Measurements from ENCODE around the gene MAP3K10.

Gene MAP3K10

DNA sequence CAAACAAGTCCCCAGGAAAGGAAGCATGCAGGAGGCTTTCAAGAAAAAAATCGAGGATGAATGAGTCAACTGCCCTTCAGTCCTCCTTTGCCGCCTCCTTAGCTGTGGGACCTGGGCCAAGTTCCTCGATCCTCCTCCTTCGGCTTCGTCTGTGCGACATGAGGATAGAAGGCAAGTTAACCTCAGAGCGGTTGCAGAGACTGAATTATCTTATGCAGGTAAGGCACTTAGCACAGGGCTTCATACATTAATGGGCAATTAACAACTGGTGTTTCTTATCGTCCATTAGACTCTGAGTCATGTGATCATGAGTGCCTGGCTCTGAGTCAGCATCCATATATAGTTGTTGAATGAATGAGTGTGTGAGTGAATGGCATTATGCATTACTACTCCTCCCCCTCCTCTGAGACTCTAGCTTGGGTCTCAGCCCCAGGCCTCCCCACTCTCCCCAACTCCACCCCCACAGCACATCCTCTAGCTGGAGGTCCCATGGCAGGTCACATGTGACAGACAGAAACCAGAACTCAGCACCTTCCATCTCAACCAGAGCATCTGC lies 28.6 kb downstream of the MAP3K10 start:
- TF ChIP-seq, protein P1, sequence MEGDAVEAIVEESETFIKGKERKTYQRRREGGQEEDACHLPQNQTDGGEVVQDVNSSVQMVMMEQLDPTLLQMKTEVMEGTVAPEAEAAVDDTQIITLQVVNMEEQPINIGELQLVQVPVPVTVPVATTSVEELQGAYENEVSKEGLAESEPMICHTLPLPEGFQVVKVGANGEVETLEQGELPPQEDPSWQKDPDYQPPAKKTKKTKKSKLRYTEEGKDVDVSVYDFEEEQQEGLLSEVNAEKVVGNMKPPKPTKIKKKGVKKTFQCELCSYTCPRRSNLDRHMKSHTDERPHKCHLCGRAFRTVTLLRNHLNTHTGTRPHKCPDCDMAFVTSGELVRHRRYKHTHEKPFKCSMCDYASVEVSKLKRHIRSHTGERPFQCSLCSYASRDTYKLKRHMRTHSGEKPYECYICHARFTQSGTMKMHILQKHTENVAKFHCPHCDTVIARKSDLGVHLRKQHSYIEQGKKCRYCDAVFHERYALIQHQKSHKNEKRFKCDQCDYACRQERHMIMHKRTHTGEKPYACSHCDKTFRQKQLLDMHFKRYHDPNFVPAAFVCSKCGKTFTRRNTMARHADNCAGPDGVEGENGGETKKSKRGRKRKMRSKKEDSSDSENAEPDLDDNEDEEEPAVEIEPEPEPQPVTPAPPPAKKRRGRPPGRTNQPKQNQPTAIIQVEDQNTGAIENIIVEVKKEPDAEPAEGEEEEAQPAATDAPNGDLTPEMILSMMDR (IDR thresholded peaks at IDR 0.05; ENCODE audit: unreplicated experiment in 3 of 3), result no peak
- peaks cover 8% of the 10 kb centered on the region for H3K36me3 Mint-ChIP-seq (ENCODE audit: low read depth)
- H3K4me1 Mint-ChIP-seq, result peaks cover 13% of the 10 kb centered on the region
- H3K4me3 Mint-ChIP-seq, result no peak overlapping the region
- no peak overlapping the region for H3K27ac Mint-ChIP-seq
- H3K9me3 Mint-ChIP-seq, result peaks cover 3% of the 10 kb centered on the region
- H3K27me3 Mint-ChIP-seq (ENCODE audit: low read depth), result peaks cover 78% of the 10 kb centered on the region

DNA sequence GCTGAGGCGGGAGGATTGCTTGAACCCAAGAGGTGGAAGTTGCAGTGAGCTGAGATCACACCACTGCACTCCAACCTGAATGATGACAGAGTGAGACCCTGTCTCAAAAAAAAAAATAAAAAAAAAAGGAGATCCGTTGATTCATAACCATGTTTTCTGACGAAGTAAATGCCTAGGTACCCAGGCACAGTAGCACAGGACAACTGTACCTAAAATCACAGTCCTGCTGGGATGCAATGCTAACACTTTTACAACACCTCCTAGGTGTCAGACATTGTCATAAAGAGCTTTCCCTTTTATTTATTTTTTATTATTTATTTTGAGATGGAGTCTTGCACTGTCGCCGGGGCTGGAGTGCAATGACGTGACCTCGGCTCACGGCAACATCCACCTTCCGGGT lies 29.4 kb downstream of the MAP3K10 start:
- Mint-ChIP-seq H3K4me1 (peaks cover 13% of the 10 kb centered on the region), H3K27me3 (ENCODE audit: low read depth) (peaks cover 83% of the 10 kb centered on the region), H3K9me3 (peaks cover 3% of the 10 kb centered on the region), H3K36me3 (ENCODE audit: low read depth) (peaks cover 8% of the 10 kb centered on the region), H3K4me3 (no peak overlapping the region), H3K27ac (no peak overlapping the region)
- TF ChIP-seq, protein P1 (IDR thresholded peaks at IDR 0.05; ENCODE audit: unreplicated experiment in 3 of 3), result no peak

DNA sequence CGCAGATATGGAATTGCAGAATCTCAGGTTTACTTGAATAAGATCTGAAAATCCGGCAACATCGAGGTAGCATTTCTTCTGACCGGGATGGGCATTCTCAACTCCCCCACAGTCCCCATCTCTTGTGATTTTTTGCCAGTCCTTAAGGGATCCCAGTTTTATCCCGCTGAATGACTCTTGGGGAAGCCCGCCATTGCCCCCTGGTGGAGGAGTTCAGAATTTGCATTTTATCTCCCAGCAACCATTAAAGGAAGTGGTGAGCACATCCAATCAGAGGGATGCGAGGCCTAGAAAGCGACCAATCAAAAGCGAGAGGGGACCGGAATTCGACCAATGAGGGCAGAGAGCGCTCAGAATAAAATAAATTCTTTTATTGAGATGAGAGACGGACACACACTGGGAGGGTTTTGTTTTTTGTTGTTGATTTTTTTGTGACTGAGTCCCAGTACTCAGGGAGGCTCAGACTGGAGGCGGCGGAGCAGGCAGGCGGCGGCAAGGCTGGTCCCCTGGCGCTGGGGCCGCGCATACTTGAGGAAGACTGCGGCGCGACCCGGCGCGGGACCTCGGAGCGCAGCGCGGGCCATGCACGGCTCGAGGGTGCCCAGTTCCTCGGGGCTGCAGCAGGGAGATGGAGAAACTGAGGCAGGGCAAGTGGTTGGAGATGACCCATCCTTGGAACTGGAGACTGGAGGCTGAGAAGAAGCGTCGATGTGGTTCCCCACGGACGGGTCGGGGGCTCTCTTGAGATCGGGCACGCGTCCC lies 30.8 kb downstream of the MAP3K10 start:
- Mint-ChIP-seq H3K36me3 (ENCODE audit: low read depth) (peaks cover 4% of the 10 kb centered on the region), H3K4me3 (peak overlapping the region in 1 of 3 experiments; percentile 19), H3K27ac (peak overlapping the region in 1 of 3 experiments; percentile 18), H3K4me1 (peaks cover 5% of the 10 kb centered on the region), H3K27me3 (ENCODE audit: low read depth) (peaks cover 73% of the 10 kb centered on the region), H3K9me3 (peaks cover 3% of the 10 kb centered on the region)
- TF ChIP-seq, protein P1 (IDR thresholded peaks at IDR 0.05; ENCODE audit: unreplicated experiment in 3 of 3), result peak; percentile 77 to 80 (median 78)

DNA sequence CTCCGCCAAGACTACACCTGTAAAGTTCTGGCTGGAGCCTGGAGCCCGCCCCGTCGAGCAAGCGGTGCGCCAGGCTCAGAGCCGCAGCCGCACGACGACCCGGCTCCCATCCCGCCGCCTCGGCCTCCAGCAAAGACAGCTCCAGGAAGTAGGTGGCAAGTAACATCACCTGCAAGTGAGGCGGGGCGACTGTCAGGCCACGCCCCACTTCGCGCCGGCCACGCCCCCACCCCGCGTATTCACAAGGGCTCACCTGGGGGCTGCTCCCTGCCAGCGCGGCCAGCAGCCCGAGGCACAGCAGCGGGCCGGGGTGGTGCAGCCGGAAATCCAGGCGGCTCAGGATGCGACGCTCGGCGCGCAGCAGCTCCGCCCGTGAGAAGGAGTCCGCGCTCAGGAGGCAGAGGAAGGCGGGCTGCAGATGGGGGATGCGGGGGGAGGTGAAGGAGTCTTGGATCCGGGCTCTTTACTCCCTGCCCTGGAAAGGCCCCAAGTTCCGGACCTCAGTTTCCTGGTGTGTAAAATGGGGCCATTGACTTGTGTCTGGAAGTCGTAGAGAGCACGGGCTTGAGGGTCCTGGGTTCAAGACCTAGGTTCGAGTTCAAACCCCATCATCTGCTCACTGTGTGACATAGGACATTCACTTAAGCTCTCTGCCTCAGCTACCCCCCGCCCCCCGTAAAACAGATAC lies 32.1 kb downstream of the MAP3K10 start:
- H3K4me3 Mint-ChIP-seq, result no peak overlapping the region
- H3K27me3 Mint-ChIP-seq (ENCODE audit: low read depth), result peaks cover 63% of the 10 kb centered on the region

DNA sequence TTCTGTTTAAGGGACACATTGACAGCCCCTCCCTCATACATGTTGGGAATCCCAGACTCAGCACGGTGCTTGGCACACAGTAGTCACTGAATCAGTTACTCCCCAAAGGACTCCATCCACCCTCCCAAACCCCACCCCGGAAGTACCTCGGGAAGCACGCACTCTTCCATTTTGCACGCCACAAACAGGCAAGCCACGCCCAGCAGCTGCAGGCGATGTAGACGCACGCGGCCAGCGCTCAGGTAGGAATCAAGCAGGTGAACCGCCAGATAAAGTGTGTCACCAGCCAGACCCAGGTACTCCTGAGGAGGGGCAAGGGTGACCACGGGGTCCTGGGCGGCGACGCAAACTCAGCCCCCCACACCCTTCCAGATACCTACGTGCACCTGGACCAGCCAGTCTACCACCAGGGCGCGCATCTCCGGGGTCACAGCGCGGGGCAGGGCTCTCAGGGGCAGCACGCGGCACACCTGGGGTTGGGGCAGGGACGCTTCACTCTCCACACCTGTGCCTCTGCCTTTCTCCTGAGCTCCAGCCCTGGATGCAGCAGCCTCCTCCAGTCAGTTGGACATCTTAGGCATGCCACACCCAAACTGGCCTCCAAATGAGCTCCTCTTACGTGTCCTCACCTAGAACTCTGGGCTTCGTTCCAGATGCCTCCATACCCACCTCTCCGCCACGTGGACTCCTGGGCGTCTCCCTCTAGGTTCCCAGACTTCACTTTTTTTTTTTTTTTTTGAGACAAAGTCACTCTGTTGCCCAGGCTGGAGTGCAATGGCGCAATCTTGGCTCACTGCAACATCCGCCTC lies 33.3 kb downstream of the MAP3K10 start:
- TF ChIP-seq, protein P1 (IDR thresholded peaks at IDR 0.05; ENCODE audit: unreplicated experiment in 3 of 3), result no peak
- no peak overlapping the region for H3K4me3 Mint-ChIP-seq

More for the DNA sequence above, 32.1 kb downstream of the MAP3K10 start:
- peaks cover 4% of the 10 kb centered on the region for H3K36me3 Mint-ChIP-seq (ENCODE audit: low read depth)
- TF ChIP-seq, protein P1 (IDR thresholded peaks at IDR 0.05; ENCODE audit: unreplicated experiment in 3 of 3), result no peak
- H3K27ac Mint-ChIP-seq, result no peak overlapping the region
- peaks cover 3% of the 10 kb centered on the region for H3K9me3 Mint-ChIP-seq
- peaks cover 5% of the 10 kb centered on the region for H3K4me1 Mint-ChIP-seq

More for the DNA sequence above, 33.3 kb downstream of the MAP3K10 start:
- H3K9me3 Mint-ChIP-seq, result peaks cover 3% of the 10 kb centered on the region
- H3K27ac Mint-ChIP-seq, result no peak overlapping the region
- H3K27me3 Mint-ChIP-seq (ENCODE audit: low read depth), result peaks cover 51% of the 10 kb centered on the region
- peaks cover 4% of the 10 kb centered on the region for H3K36me3 Mint-ChIP-seq (ENCODE audit: low read depth)
- peaks cover 5% of the 10 kb centered on the region for H3K4me1 Mint-ChIP-seq

Measured in nephron (organoid).